Activated CD8-positive, alpha-beta T cell treated with anti-CD3 and anti-CD28 coated beads for 36 hours (primary cell): Measurements from ENCODE around the gene C1R. TPM values are rescaled to one million over a fixed set of nuclear protein-coding genes. Genes with fewer than 3 reads are reported as not detected.
"Not testable (repeated sequence)": the region's sequence is repeated elsewhere in the genome, so short reads cannot be mapped to it uniquely, and the experiment has no call there.

Source experiments
- ATAC-seq: fragments of 200-7000 bp; cut with Tn5 transposase; one replicate; pipeline ENCODE4 v1.10.0; 2021; ENCODE audit warnings: mild to moderate bottlenecking, moderate library complexity
- CTCF ChIA-PET: fragments of 350-600 bp; sonication (Branson Sonifier 250); formaldehyde crosslinking; loops from one replicate; lab custom pipeline; 2021; ENCODE audit warnings: antibody characterized with exemption; lab: Charles Lee
- POLR2A ChIA-PET: fragments of 350-600 bp; sonication (Branson Sonifier 250); formaldehyde crosslinking; loops from one replicate; lab custom pipeline; 2021; ENCODE audit warnings: antibody characterized with exemption; lab: Charles Lee
- DNase-seq: peaks from one replicate; pipeline ENCODE4 v3.0.0-alpha.2; 2020
- H3K27ac Mint-ChIP-seq: one replicate; pipeline ENCODE4 v1.8.0; 2021; ENCODE audit warnings: mild to moderate bottlenecking, mixed read lengths
- H3K27me3 Mint-ChIP-seq: one replicate; pipeline ENCODE4 v1.8.0; 2021; ENCODE audit warnings: mixed read lengths
- H3K36me3 Mint-ChIP-seq: one replicate; pipeline ENCODE4 v1.8.0; 2021; ENCODE audit warnings: low read depth, mixed read lengths
- H3K4me1 Mint-ChIP-seq: one replicate; pipeline ENCODE4 v1.8.0; 2021; ENCODE audit warnings: low read depth, mixed read lengths
- H3K4me3 Mint-ChIP-seq: one replicate; pipeline ENCODE4 v1.8.0; 2021; ENCODE audit warnings: mild to moderate bottlenecking, moderate library complexity, mixed read lengths
- H3K9me3 Mint-ChIP-seq: one replicate; pipeline ENCODE4 v1.8.0; 2021; ENCODE audit warnings: mixed read lengths
- intact Hi-C: fragments of 100-400 bp; cut with micrococcal nuclease; formaldehyde crosslinking; loops from one replicate; pipeline ENCODE4 v1.10.0; 2022
- total RNA-seq, 2 experiments: library from RNA; stranded (reverse); gene quantifications; one replicate each; pipeline ENCODE4 v1.2.3, GENCODE V29; 2021
- TF ChIP-seq, protein P1 (sequence below): fragments of 200-600 bp; IDR thresholded peaks from one replicate; pipeline ENCODE4 v1.8.0; 2022; ENCODE audit warnings: antibody characterized with exemption, mild to moderate bottlenecking

C1R gene
- total RNA-seq, 2 experiments from 2014 or later = 0.97 to 2.4 TPM

DNA sequence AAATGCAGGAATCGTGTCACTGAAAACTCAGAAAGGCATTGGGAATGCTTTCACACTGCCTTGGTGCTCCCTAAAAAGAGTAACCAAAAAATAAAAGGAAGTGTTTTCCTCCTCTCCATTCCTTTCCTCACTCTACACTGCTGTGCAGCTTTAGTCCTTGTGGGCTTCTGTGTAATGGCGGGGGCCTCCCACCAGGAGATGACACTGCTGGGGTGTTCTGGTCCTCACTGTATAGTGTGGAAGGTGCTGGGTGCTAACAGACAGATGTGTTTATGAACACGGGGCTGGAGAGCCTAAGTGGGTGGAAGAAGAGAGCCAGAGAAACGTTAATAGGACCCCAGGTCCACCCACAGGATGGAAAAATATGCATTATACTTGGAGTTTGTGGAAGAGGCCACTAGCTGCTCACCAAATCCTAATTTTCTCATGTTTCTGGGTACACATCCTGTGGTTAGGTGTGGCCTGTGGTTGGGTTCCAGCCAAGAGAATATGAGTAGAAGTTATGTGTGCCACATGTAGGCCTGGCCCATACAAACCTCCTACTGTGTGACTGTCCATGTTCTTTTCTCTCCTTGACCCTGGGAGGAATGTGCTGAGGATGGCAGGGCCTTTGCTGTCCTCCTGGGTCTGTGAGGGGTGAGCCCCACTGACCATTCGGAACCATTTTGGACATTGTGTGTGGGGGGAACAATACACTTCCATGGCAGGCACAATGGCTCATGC is 45.7 kb downstream of the C1R start:
- DNase-seq (no peak), ATAC-seq (no peak)
- TF ChIP-seq, protein P1, sequence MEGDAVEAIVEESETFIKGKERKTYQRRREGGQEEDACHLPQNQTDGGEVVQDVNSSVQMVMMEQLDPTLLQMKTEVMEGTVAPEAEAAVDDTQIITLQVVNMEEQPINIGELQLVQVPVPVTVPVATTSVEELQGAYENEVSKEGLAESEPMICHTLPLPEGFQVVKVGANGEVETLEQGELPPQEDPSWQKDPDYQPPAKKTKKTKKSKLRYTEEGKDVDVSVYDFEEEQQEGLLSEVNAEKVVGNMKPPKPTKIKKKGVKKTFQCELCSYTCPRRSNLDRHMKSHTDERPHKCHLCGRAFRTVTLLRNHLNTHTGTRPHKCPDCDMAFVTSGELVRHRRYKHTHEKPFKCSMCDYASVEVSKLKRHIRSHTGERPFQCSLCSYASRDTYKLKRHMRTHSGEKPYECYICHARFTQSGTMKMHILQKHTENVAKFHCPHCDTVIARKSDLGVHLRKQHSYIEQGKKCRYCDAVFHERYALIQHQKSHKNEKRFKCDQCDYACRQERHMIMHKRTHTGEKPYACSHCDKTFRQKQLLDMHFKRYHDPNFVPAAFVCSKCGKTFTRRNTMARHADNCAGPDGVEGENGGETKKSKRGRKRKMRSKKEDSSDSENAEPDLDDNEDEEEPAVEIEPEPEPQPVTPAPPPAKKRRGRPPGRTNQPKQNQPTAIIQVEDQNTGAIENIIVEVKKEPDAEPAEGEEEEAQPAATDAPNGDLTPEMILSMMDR = no peak
- Mint-ChIP-seq H3K9me3 (no peaks in the 10 kb centered on the region), H3K4me1 (peaks cover 6% of the 10 kb centered on the region), H3K27ac (no peak overlapping the region), H3K27me3 (peaks cover 3% of the 10 kb centered on the region), H3K4me3 (no peak overlapping the region), H3K36me3 (no peaks in the 10 kb centered on the region)
- intact Hi-C loops = no loop called here
- ChIA-PET CTCF (no interaction called here), POLR2A (no interaction called here)

DNA sequence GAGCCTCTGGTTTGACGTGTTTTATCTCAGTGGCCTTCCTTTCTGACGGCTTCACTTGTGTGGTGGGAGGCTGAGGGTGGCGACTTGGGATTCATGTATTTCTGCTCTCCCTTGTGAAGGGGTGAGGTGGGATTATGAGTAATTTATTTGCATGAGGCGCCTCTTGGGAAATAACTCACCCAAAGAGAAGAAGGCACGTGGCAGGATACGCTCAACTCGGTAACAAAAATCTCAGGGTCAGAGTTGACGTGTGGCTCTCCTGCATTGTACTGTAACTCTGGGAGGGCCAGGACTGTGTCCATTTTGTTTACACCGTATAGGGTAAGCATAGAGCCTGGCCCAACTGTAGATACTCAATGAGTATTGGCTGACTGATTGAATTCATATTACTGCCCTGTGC is 46.3 kb downstream of the C1R start:
- H3K4me1 Mint-ChIP-seq = peaks cover 6% of the 10 kb centered on the region
- H3K9me3 Mint-ChIP-seq = no peaks in the 10 kb centered on the region
- no peak overlapping the region for H3K4me3 Mint-ChIP-seq
- intact Hi-C loops = no loop called here
- ATAC-seq (no peak), DNase-seq (no peak)
- H3K27me3 Mint-ChIP-seq = no peaks in the 10 kb centered on the region
- no peak overlapping the region for H3K27ac Mint-ChIP-seq
- CTCF ChIA-PET = no interaction called here
- no peaks in the 10 kb centered on the region for H3K36me3 Mint-ChIP-seq
- POLR2A ChIA-PET = no interaction called here
- TF ChIP-seq, protein P1 = no peak

DNA sequence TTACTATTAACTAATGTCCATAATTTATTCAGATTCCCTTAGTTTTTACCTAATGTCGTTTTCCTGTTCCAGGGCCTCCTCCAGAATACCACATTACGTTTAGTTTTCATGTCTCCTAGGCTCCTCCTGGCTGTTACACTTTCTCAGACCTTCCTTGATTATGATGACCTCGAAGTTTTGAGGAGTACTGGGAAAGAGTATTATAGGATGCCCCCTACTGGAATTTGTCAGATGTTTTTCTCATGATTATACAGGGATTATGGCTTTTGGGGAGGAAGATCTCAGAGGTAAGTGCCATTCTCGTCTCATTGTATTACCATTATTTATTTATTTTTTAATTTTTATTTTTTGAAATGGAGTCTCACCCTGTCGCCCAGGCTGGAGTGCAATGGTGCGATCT is 49.4 kb downstream of the C1R start:
- H3K36me3 Mint-ChIP-seq = no peaks in the 10 kb centered on the region
- POLR2A ChIA-PET = interaction anchor here (1.1 kb wide), 1 partner anchor 19 kb away, joined by 3 read pairs; no protein-coding TSS in a partner anchor
- H3K4me1 Mint-ChIP-seq = peaks cover 6% of the 10 kb centered on the region
- H3K4me3 Mint-ChIP-seq = no peak overlapping the region
- DNase-seq (no peak), ATAC-seq (no peak)
- no peaks in the 10 kb centered on the region for H3K27me3 Mint-ChIP-seq
- intact Hi-C loops = no loop called here
- no peak overlapping the region for H3K27ac Mint-ChIP-seq
- H3K9me3 Mint-ChIP-seq = no peaks in the 10 kb centered on the region
- CTCF ChIA-PET = interaction anchor here (1.1 to 1.8 kb wide), 5 partner anchors 9 to 98 kb away, joined by 3 to 7 read pairs (median 5); partner anchors contain the start of gene LPCAT3
- TF ChIP-seq, protein P1 = peak; percentile 48

DNA sequence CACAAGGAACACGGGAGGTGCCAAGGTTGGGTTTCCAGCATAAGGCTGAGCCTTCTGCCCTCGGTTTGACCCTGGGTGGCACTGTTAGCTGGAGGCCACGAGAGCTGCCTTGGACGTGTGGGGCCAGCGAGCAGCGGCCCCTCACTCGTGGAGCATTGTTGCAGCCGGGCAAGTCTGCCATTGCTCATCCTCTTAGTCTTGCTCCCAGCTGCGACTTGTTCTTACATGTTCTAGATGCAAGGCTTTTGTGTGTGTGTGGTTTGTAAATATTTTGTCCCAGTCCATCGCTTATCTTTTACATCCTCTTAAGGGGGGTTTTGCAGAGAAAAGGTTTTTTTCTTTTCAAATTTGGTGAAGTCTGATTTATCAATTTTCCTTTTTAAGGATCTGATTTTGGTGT is 52.8 kb downstream of the C1R start:
- Mint-ChIP-seq H3K27me3 (no peaks in the 10 kb centered on the region), H3K4me1 (peaks cover 9% of the 10 kb centered on the region), H3K27ac (no peak overlapping the region), H3K36me3 (no peaks in the 10 kb centered on the region), H3K9me3 (no peaks in the 10 kb centered on the region), H3K4me3 (no peak overlapping the region)
- ChIA-PET CTCF (no interaction called here), POLR2A (no interaction called here)
- TF ChIP-seq, protein P1 = no peak
- DNase-seq (no peak), ATAC-seq (no peak)
- intact Hi-C loops = no loop called here

DNA sequence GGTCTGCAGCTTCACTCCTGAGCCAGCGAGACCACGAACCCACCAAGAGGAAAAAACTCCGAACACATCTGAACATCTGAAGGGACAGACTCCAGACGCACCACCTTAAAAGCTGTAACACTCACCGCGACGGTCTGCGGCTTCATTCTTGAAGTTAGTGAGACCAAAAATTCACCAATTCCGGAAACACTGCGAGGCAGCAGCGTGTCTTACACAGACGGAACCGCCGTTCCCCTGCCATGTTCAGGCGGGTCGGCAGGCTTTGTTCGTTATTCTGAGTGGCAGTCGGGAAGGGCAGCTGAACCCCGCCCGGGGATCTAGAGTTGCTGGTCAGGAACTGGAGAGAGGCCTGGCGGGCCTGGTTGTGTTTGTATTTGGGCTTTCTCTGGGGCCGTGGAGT is 53.7 kb downstream of the C1R start:
- Mint-ChIP-seq H3K36me3 (no peaks in the 10 kb centered on the region), H3K9me3 (no peaks in the 10 kb centered on the region), H3K4me1 (peaks cover 9% of the 10 kb centered on the region), H3K4me3 (no peak overlapping the region), H3K27ac (no peak overlapping the region), H3K27me3 (no peaks in the 10 kb centered on the region)
- DNase-seq (no peak), ATAC-seq (no peak)
- CTCF ChIA-PET = no interaction called here
- TF ChIP-seq, protein P1 = no peak
- intact Hi-C loops = no loop called here
- POLR2A ChIA-PET = no interaction called here

DNA sequence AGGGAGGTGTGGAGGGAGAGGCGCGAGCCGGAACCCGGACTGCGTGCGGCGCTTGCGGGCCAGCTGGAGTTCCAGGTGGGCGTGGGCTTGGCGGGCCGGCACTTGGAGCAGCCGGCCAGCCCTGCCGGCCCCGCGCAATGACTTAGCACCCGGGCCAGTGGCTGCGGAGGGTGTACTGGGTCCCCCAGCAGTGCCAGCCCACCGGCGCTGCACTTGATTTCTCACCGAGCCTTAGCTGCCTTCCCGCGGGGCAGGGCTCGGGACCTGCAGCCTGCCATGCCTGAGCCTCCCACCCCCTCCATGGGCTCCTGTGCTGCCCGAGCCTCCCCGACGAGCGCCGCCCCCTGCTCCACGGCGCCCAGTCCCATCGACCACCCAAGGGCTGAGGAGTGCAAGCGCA is 54.8 kb downstream of the C1R start:
- H3K4me1 Mint-ChIP-seq, POLR2A ChIA-PET, H3K27me3 Mint-ChIP-seq, ATAC-seq, H3K36me3 Mint-ChIP-seq, H3K4me3 Mint-ChIP-seq, H3K27ac Mint-ChIP-seq, H3K9me3 Mint-ChIP-seq, intact Hi-C loops, DNase-seq: not testable (repeated sequence)
- CTCF ChIA-PET = interaction anchor here (2.1 kb wide), 1 partner anchor 19 kb away, joined by 12 read pairs; the partner anchor contains the start of gene LPCAT3
